ENCODE measurements around the gene NLRC3.
"Not testable (repeated sequence)": the region's sequence is repeated elsewhere in the genome, so short reads cannot be mapped to it uniquely, and the experiment has no call there.

The NLRC3 gene

DNA sequence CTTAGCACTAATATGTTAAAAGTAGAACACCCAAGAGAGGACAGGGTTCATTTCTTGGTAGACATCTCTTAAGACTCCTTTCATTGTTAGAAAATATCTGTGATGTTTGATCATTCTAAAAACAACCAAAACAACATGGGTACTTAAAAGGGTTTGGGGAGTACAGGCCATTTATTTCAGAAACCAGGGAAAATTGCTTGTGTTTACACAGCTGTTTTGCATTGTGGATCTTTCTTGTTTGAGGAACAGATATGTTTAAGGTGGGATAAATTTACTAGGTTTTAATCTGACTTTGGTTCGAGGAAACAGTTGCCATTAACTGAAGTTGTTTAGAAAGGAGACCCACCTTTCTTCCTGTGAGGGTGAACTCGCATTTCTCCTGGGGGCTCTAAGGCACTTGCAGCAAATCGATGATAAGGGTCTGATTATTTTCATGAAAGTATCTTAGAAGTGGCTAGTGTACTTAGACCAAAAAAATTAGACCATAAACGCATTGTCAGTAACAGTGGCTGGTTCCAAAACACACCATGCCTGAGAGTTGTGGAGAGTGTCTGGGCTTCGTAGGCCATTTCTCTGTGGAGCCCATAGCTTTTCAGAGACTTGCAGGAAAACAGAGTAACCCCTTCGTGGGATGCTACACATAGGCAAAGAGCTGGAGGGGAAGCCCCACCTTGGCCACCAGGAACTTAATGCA, 58.8 kb downstream of the NLRC3 start:
- FAIRE-seq: no peak
- DNase-seq (ENCODE audit: insufficient read length, low spot score): no peak

GRCh38 chr16:3515897-3516296, 61.3 kb downstream of the NLRC3 start:
- DNase-seq (ENCODE audit: insufficient read length, low spot score) (no peak), FAIRE-seq (no peak)

- DNase-seq (ENCODE audit: insufficient read length, low spot score) (no peak), FAIRE-seq (no peak)
Measured at GRCh38 chr16:3514621-3515020, 62.6 kb downstream of the NLRC3 start.

- DNase-seq (ENCODE audit: insufficient read length, low spot score) (no peak), FAIRE-seq (no peak)
Measured at GRCh38 chr16:3513892-3514583, 63.2 kb downstream of the NLRC3 start.

DNA sequence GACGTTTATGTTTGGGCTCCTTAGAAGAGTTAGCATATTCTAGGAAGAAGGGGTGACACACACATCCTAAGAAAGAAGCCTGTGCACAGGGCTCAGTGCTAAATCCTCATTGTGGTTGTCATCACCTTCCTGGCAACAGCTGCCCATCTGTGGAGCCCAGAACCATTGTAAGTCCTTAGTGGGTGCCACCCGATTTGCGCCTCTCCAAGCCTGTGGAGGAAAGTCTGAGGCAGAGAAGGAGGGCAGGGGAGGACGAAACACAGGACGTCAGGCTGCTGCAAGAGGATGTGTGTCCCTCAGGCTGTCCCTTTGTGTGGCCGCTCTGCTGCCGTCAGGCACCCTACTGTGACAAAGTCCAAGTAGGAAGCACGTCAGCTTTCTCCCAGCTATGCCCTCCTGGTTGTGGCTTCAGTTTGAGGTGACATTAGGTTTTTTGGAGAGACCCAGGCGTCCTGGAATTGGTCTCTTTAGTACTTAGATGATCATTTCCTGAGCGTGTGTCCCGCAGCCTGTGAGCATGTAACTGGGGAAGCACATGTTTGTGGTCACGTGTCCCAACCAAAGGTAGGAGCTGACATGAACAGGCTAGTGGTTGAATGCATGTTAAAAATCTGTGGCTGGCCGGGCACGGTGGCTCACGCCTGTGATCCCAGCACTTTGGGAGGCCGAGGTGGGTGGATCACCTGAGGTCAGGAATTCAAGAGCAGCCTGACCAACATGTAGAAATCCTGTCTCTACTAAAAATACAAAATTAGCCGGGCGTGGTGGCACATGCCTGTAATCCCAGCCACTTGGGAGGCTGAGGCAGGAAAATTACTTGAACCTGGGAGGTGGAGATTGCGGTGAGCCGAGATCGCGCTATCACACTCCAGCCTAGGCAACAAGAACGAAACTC, 65.7 kb downstream of the NLRC3 start:
- DNase-seq (ENCODE audit: insufficient read length, low spot score) (no peak), FAIRE-seq (no peak)

- no peak for DNase-seq (ENCODE audit: insufficient read length, low spot score)
- no peak for FAIRE-seq
Measured at GRCh38 chr16:3510416-3510815, 66.8 kb downstream of the NLRC3 start.

DNA sequence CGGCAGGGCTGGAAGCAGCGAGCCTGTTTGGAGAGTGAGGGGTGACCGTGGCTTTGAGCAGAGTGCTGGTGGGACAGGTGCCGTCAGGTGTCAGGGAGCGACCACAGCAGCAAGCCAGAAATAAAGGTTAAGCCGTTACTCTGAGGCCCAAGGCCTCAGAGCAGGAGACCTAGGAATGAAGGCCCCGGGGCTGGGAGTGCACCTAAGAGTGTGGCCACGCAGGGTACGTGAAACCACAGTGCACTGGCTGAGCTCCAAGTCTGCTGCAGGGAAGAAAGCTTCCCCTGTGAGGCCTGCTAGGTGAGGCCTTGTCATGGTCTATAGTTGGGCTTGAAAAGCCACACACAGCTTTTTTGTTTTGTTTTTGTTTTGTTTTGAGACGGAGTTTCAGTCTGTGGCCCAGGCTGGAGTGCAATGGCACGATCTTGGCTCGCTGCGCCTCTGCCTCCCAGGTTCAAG, 67.7 kb downstream of the NLRC3 start:
- DNase-seq (ENCODE audit: insufficient read length, low spot score) (no peak), FAIRE-seq (no peak)

DNA sequence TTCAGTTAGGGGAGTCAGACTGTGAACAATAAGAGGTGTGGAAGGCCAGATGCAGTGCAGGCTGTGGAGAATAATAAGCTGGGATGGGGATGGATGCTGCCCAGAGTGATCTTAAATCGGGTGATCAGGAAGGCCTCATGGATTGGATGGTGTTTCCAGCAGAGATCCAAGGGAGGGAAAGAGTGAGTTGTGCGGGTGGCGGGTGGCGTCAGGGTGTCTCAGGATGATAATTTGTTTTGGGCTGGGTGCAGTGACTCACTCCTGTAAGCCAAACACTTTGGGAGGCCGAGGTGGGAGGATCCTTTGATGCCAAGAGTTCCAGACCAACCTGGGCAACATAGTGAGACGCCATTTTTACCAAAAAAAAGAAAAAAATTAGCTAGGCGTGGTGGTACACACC, 68.5 kb downstream of the NLRC3 start:
- DNase-seq (ENCODE audit: insufficient read length, low spot score) (no peak), FAIRE-seq (no peak)

DNA sequence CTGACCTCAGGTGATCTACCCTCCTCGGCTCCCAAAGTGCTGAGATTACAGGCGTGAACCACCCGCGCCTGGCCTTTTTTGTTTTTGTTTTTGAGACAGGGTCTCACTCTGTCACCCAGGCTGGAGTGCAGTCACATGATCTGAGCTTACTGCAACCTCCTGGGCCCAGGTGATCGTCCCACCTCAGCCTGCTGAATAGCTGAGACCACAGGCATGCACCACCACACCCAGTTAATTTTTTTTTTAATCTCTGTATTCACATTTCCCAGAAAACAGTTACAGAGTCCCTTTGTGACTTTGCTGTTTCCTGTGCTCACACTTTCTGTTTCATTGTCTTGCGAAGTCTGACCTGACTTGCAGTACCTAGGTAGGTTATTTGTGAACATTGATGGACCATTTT, 73.7 kb downstream of the NLRC3 start:
- FAIRE-seq (peak; percentile 59), DNase-seq (ENCODE audit: insufficient read length, low spot score) (no peak)

DNA sequence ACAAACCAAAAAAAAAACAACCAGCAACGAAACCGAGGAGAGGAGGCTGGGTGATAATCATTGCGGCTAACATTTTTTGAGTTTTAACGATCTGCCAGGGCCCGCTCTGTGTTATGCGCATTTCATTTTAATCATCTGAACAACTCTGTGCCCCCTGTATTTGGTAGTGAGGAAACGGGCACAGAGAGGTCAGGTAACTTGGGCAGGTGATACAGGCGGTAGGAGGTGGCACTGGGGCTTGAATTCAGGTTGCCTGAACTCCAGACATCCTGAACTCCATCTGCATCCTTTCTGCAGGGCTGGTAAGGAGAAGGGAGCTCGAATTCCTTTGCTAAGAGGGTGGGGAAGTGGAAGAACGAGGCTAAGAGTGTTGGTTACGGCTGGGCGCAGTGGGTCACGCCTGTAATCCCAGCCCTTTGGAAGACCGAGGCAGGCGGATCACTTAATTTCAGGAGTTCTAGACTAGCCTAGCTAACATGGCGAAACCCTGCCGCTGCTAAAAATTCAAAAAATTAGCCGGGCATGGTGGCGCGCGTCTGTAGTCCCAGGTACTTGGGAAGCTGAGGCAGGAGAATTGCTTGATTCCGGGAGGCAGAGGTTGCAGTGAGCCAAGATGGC, 75.3 kb downstream of the NLRC3 start:
- FAIRE-seq (peak; percentile 18), DNase-seq (ENCODE audit: insufficient read length, low spot score) (no peak)

GRCh38 chr16:3501412-3501761, 75.8 kb downstream of the NLRC3 start:
- DNase-seq (ENCODE audit: insufficient read length, low spot score); FAIRE-seq: not testable (repeated sequence)

- FAIRE-seq (no peak), DNase-seq (ENCODE audit: insufficient read length, low spot score) (no peak)
Measured at GRCh38 chr16:3498988-3499387, 78.2 kb downstream of the NLRC3 start.

DNA sequence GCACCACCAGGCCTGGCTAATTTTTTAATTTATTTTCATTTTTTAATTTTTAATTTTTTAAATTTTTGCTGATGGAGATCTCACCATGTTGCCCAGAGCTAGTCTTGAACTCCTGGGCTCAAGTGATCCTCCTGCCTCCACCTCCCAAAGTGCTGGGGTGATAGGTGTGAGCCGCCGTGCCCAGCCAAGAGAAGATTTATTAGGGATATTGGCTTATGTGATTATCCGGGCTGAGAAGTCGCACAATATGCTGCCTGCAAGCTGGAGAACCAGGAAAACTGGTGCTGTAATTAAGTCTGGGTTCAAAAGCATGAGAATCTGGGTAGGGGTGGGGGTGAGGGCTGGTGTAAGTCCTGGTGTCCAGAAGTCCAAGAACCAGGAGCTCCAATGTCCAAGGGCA, 79.4 kb downstream of the NLRC3 start:
- DNase-seq (ENCODE audit: insufficient read length, low spot score) (no peak), FAIRE-seq (no peak)

GRCh38 chr16:3496386-3496785, 80.8 kb downstream of the NLRC3 start:
- DNase-seq (ENCODE audit: insufficient read length, low spot score) (no peak), FAIRE-seq (no peak)

DNA sequence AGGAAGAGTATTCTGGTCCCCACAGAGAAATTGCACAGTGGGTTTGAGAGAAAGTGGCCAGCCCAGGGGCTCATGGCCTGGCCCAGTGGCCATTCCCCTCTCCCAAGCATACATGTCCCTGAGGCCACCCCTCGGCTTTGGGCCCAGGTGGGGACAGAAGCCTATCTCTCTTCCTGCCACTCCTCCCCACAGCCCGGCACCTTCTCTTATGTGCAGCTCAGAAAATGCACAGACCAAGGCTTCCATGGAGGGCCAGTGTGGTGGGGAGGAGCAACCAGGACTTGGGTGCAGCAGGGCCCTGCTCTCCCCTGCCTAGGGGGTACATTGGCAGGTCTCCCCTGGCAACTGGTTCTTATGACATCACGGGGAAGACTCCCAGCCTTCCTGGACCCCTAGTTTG, 82.0 kb downstream of the NLRC3 start, which contains the start of gene C16orf90:
Gene C16orf90, minus strand, starts transcription at position 314 of the 400 bp plus-strand sequence. Its CDS starts 68 bp downstream, at position 246.
- DNase-seq (ENCODE audit: insufficient read length, low spot score) (no peak), FAIRE-seq (no peak)

- FAIRE-seq (no peak), DNase-seq (ENCODE audit: insufficient read length, low spot score) (no peak)
Measured at GRCh38 chr16:3494386-3494973, 82.7 kb downstream of the NLRC3 start.

GRCh38 chr16:3492356-3492755, 84.8 kb downstream of the NLRC3 start:
- no peak for DNase-seq (ENCODE audit: insufficient read length, low spot score)
- FAIRE-seq: no peak

- DNase-seq (ENCODE audit: insufficient read length, low spot score) (no peak), FAIRE-seq (no peak)
Measured at GRCh38 chr16:3490911-3491629, 86.1 kb downstream of the NLRC3 start.

Data from GM19239 (cell line).